Stimulated activated CD8-positive, alpha-beta memory T cell treated with anti-CD3 and anti-CD28 coated beads, Interleukin-12 subunit alpha, Interleukin-12 subunit beta, amount 100 ng/mL, for 24 hours (primary cell): ENCODE results near the gene ANO3.

ENCODE experiments used
- DNase-seq: peaks from one replicate; pipeline ENCODE4 v3.0.0-alpha.2; 2020; ENCODE audit errors: extremely low read depth

ANO3 gene

DNA sequence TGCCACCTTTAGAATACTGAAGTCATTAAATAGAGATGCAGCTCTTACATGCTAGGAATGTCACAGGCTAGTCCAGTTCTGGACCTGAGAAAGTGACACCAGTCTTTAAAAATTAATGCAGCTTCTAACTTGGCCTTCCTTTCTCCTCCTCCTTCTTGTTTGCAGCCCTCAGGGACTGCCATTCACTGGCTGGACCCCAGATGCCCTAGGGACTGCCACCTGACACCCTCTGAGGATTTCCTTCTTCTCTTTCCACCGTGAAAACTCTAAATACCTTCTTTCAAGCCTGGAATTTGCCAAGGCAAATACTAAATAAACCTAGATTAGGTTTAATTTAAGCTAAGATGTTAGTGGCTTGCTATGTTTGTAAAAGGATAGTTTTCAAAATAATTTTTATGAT is 161.7 kb downstream of the ANO3 start:
- DNase-seq: no peak

DNA sequence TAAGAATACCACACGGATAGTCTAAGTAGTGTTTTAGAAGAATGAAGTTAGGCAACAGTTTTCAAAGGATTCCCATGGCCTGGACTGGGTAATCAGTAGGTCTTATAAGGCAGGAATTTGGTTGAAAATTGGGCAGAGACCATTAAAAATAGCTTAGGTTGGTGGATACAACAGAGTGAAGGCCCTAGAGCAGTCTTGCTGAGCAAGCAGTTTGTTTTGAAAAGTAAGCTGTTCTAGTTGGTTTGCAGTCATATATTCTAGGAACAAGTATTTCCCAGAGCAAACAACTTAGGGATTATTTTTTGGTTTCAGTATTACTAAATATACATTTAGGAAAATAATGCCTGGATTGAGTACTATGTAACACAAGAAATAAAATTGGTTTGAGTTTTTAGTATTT is 175.3 kb downstream of the ANO3 start:
- no peak for DNase-seq

GRCh38 chr11:26510164-26510563 is 178.2 kb downstream of the ANO3 start:
- no peak for DNase-seq

DNA sequence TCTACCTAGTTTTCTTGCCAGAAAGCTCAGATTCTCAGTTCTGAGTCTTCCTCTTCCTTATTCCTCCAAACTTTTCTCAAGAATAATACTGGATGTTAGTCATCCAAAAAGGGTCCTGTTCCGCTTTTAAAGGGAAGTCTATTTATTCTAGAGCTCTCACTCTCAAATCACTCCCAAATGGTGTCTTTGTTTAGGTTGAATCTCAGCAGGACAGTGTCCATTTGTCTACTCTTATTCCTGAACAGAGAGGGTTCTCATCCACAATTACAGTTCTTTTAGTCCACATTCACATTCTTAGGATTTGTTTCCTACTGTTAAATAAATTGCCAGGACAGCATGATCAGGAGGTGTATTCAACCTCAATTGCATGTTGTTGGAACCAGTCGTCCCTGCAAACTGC is 178.8 kb downstream of the ANO3 start:
- no peak for DNase-seq

DNA sequence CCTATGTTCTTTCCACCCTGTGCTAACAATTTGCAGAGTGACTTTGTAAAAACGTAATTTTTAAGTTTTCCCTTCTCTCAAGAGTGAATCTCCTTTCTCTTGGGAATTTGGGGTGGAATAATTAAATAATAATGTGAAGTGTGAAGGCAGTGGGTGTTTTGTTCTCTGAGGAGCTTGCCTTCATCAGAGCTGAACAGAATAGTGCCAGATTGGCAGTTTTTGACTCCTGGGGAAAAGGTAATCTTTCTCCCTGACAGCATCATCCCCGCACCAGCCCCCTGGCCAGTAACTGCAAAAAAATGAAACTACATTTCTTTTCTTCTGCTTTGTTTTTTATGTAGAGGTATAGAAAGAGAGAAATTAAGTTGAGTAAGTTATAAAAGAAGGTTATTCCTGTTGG is 180.3 kb downstream of the ANO3 start:
- no peak for DNase-seq

- no peak for DNase-seq
These were observed 187.5 kb downstream of the ANO3 start for GRCh38 chr11:26519469-26519868.

DNA sequence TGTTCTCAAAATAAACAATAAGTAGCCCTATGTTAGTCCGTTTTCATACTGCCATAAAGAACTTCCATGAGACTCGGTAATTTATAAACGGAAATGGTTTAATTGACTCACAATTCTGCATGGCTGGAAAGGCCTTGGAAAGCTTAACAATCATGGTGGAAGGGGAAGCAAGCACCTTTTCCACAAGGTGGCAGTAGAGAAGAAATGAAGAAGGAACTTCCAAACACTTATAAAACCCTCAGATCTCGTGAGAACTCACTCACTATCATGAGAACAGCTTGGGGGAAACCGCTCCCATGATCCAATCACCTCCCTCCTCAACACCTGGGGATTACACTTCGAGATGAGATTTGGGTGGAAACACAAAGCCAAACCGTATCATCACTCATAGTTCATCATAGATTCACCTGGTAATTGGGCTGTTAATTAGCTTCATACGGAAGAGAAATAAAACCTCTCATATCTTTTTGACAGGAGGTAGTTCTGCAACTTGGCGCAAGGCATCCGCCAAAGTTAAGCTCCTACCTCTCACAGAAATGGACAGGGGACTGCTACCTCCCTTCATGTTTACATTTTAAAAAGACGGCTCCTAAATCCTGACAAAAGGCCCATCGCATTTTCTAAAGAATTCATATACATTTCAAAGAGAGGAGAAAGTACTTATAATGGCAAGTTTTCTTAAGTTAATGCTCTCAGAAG is 191.1 kb downstream of the ANO3 start:
- no peak for DNase-seq

DNA sequence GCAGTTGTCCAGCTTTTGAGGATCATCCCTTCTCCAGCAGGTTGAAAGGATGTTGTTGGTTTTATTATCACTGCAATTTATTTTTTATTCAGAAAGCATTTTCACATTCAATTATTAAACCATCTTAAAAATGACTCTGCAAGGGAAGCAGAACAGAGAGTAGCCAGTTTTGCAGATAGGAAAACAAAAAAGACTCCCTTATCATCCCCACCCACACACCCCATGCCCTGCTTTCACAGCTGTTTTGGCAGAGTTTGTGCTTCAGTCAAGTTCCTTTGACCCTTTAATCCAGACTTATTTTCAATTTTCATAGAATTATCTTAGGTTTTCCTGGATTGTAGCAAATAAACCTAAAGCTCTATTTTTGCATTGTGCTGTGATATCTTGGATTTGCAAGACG is 195.8 kb downstream of the ANO3 start:
- DNase-seq: no peak

DNA sequence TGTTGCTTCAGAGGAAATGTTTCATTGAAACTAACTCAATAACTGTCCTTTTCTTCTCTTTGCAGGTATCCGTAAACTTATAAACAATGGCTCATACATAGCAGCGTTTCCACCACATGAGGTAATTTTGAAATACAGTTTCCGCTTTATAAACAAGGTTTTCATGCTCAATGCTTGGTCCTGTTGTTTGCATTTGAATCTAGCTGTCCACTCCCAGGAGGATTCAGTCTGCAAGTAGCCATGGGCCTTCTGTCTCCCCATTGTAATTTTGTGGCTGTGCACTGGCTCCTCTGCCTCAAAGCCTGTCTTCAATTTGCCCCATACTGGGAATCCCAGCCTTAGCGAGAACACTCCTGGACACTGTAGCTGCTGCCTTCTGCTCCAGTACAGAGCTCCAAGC is 205.4 kb downstream of the ANO3 start:
- DNase-seq: no peak

DNA sequence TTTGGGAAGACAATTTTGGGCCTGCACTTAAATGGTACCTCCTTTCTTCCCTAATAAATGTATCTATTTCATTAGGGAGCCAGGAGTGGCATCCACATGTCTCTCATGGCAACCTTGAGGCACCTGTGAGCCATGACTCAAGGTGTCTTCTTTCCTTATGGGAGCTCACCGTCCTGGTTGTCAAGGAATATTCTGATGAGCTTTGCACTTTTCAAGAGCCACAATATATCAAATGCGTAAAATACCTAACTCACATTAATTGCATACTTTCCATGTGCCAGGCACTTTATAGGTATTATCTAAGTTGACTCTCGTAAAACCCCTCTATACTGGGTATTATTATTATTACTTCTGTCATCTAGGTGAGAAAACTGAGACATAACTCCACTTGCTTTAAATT is 207.6 kb downstream of the ANO3 start:
- DNase-seq: no peak

DNA sequence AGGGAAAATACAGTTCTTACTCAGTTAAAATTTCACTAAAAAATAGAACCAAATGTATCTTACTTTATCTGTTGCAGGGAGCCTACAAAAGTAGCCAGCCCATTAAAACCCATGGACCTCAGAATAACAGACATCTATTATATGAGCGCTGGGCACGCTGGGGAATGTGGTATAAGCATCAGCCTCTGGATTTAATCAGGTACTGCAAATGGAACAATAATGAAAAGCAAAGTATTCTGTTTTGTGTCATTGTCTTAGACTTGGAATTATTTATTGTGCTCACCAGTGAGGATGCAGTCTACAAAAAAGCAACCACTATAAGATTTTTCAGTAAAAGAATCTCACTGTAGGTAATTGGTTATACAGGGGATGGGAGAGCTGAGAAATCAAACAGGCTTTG is 209.9 kb downstream of the ANO3 start:
- no peak for DNase-seq

DNA sequence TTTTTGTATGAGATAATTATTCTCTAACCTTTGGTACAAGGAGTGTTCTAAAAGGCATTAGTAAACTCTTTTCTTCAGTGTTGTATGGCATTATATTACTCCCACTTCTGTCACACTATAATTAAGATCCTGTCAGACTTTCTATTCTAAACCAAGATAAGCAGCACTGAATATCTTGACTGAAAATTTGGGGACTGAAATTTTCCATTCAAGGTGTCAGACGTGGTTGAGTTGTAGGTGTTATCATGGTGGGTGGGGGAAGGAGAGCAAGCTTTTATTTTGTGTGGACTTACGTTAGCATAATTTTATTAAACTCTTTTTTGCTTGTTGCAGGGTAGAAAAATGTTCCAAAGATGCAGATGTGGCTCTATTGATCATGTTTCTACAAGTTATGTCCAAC is 217.2 kb downstream of the ANO3 start:
- DNase-seq: no peak

DNA sequence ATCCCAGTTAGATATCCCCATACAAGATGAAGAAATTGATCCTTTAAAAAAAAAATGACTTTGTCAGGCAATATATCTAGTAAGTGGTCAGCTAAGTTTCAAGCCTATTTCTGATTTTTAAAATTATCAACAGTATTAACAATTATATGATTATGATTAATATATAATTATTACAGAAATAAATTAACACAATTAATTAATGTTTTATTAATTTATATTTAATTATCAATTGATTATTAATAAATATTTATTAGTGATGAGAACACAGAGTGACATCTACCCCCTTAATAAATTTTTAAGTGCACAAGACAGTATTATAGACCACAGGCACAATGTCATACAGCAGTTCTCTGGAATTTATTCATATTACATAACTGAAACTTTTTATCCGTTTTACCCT is 218.1 kb downstream of the ANO3 start:
- no peak for DNase-seq

GRCh38 chr11:26551186-26551801 is 219.4 kb downstream of the ANO3 start:
- DNase-seq: no peak

DNA sequence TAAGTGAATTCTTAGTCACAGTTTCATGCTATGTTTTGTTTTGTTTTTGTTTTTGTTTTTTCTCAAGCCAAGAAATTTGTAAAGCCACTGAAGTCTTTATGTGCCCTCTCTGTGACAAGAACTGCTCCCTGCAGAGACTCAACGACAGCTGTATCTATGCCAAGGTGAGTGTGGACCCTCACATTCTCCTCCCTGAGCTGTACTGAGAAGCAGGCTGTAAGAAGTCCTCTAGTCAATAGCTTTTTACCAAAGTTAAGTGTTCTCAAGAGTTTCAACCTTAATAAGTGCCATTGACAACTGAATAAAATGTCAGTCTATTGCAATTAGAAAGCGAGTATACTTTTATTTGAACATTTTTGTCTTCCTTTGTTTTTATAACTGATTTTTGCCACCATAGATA is 221.3 kb downstream of the ANO3 start:
- no peak for DNase-seq

DNA sequence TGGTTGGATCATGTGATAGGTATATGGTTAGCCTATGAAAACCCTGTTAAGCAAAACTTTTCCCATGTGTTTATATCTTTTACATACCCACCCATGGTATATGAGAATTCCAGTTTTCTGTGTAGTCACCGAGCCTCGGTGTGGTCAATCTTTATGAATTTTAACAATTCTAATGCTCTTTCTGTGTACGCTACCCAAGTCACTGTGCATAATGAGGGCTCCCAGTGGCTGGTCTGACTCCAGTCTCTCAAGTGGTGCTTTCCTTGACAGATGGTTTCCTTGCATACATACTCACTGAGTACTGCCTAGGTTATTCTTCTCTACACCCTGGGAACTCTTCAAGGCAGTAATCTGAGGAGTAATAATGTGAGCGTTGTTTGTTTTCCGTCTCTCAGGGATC is 222.5 kb downstream of the ANO3 start:
- no peak for DNase-seq

- DNase-seq: no peak
These were observed 224.7 kb downstream of the ANO3 start for GRCh38 chr11:26556582-26556981.

DNA sequence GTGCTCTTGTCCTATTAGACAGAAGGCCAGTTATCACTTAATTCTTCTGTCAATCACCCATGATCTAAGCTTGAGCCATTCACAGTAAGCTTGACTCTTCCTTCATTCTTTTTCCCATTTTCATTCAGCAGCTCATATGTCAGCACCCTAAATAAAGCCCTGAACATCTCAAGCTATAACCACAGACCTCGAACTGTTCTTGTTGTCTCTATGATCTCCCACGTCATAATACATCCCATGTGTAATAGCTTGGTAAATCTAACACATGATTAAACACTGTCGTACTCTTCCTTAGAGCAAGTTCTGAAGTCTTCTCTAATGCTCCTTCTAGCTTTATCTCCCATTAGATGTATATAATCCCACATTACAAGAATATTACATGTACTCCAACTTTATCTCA is 225.7 kb downstream of the ANO3 start:
- no peak for DNase-seq

- DNase-seq: no peak
These were observed 226.3 kb downstream of the ANO3 start for GRCh38 chr11:26558190-26558589.

DNA sequence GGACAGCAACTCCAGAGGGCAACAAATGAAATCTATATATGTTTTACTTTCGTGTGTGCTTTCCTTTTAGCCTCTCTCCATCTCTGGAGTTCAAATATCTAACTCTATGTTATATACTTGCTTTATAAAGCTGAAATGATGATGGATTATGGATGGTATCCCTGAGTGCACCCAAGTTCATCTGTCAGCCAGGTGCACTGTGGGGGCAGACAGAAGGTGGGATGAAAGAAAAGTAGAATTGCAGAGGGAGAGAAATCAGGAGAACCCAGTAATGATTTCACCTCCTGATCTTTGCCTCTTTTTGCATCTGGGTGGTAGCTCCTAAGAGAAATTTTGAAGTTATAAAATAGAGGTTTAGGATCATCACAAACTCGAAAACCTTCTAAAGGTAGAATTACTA is 237.7 kb downstream of the ANO3 start:
- no peak for DNase-seq

DNA sequence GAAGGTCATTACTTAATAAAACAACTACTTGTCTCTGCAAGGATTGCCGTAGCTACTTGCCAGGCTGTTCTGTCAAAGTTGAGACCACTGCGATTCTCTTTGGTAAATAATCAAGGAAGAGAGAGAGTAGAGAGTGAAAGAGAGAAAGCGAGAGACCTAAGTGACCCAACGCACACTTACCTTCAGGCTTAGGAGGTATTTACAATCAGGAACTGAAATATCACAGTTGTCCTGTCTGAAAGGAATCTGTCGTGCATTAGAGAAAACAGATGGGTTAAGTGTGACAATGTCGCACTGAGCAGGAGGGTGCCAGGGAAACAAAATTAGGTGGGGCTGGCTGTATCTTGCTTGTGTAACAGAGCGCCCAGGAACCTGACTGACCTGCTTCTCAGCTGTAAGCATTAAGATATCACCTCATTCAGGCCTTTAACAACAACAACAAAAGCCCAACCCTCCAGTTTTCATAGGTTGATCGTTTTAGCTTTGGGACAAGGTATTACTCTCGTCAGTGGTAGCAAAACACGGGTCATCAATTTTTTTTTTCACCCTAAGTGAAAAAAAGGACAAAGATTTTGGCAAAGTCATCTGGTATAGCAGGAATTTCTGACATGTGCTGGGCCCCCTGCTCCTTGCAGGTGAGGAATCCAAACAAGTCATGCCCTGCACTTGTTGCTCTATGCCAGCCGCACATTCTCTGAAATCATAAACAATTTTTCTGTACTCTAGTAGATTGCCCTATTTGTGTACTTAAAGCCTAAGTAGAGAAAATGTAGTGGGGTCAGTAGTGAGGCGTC is 240.1 kb downstream of the ANO3 start, which contains the start of gene MUC15:
Gene MUC15 (minus strand): TSS at position 403 of the 794 bp plus-strand sequence. CDS start 5,169 bp downstream, outside the sequence.
- no peak for DNase-seq

- DNase-seq: no peak
These were observed 241.0 kb downstream of the ANO3 start for GRCh38 chr11:26572770-26573402.

GRCh38 chr11:26573896-26574295 is 242.0 kb downstream of the ANO3 start:
- no peak for DNase-seq
